Cardiac muscle cell (in vitro differentiated cells and primary cell): ENCODE results near the gene SDK2. TPM values are rescaled to one million over a fixed set of nuclear protein-coding genes. Genes with fewer than 3 reads are reported as not detected.

ENCODE experiments used
- DNase-seq, 2 donors: peaks; one replicate each; pipeline versions ENCODE4 v3.0.0 to v3.0.0-alpha.2; 2010 to 2017; ENCODE audit warnings: low read depth in 1 of 2, low spot score in 1 of 2
- H3K27ac ChIP-seq: fragments of 200-600 bp; sonication (generic); 2 replicates; pipeline ENCODE4 v1.5.1; 2016
- H3K27me3 ChIP-seq: fragments of 200-600 bp; sonication (generic); 2 replicates; pipeline ENCODE4 v1.6.0; 2016; ENCODE audit warnings: control low read depth
- H3K36me3 ChIP-seq: fragments of 200-600 bp; sonication (generic); 2 replicates; pipeline ENCODE4 v1.5.1; 2016; ENCODE audit warnings: control low read depth
- H3K4me1 ChIP-seq: fragments of 200-600 bp; sonication (generic); 2 replicates; pipeline ENCODE4 v1.8.1; 2017; ENCODE audit warnings: low read depth, mild to moderate bottlenecking, mixed run types
- H3K4me3 ChIP-seq: fragments of 200-600 bp; sonication (generic); 2 replicates; pipeline ENCODE4 v1.5.1; 2016; ENCODE audit warnings: mild to moderate bottlenecking
- H3K9me3 ChIP-seq: fragments of 200-600 bp; sonication (generic); 2 replicates; pipeline ENCODE4 v1.5.1; 2017; ENCODE audit warnings: low read depth, mild to moderate bottlenecking, control low read depth
- CTCF ChIP-seq: IDR thresholded peaks from 2 replicates; pipeline ENCODE4 v1.5.1; 2012; ENCODE audit warnings: low read depth, mild to moderate bottlenecking, low read length
- polyA plus RNA-seq: library from polyadenylated mRNA; unstranded; fragments of >200 nt; fragmentation: Nextera tagmentation; extraction: Ambion mirVana; gene quantifications from 2 replicates; pipeline ENCODE4 v1.2.1, GENCODE V29; 2016
- total RNA-seq: library from RNA; depleted of rRNA; stranded (reverse); fragments of >200 nt; gene quantifications from 2 replicates; pipeline ENCODE4 v1.2.3, GENCODE V29; 2016

SDK2 gene
- total and polyA plus RNA-seq, 2 experiments from 2014 or later, result 11.8 to 46.8 TPM

- no peak overlapping the region for H3K4me3 ChIP-seq
- DNase-seq, result no peak
- H3K36me3 ChIP-seq, result no peaks in the 10 kb centered on the region
- H3K27ac ChIP-seq, result no peak overlapping the region
- no peaks in the 10 kb centered on the region for H3K9me3 ChIP-seq
- no peak for TF ChIP-seq CTCF
- peaks cover 12% of the 10 kb centered on the region for H3K4me1 ChIP-seq
- H3K27me3 ChIP-seq, result no peaks in the 10 kb centered on the region
Measured at GRCh38 chr17:73498886-73499554, 145.2 kb downstream of the SDK2 start.

- H3K27ac ChIP-seq, result no peak overlapping the region
- no peaks in the 10 kb centered on the region for H3K36me3 ChIP-seq
- H3K9me3 ChIP-seq, result no peaks in the 10 kb centered on the region
- H3K4me3 ChIP-seq, result no peak overlapping the region
- no peaks in the 10 kb centered on the region for H3K27me3 ChIP-seq
- no peak for TF ChIP-seq CTCF
- no peak for DNase-seq
- peaks cover 13% of the 10 kb centered on the region for H3K4me1 ChIP-seq
Measured at GRCh38 chr17:73498176-73498575, 146.1 kb downstream of the SDK2 start.

- peaks cover 18% of the 10 kb centered on the region for H3K4me1 ChIP-seq
- H3K27ac ChIP-seq, result no peak overlapping the region
- H3K36me3 ChIP-seq, result no peaks in the 10 kb centered on the region
- no peak for DNase-seq
- H3K9me3 ChIP-seq, result no peaks in the 10 kb centered on the region
- no peak for TF ChIP-seq CTCF
- H3K27me3 ChIP-seq, result no peaks in the 10 kb centered on the region
- H3K4me3 ChIP-seq, result no peak overlapping the region
Measured at GRCh38 chr17:73497721-73498120, 146.5 kb downstream of the SDK2 start.

- Histone ChIP-seq H3K4me3 (no peak overlapping the region), H3K9me3 (no peaks in the 10 kb centered on the region), H3K27ac (no peak overlapping the region), H3K27me3 (no peaks in the 10 kb centered on the region), H3K36me3 (no peaks in the 10 kb centered on the region), H3K4me1 (peaks cover 23% of the 10 kb centered on the region)
- DNase-seq, result no peak
- no peak for TF ChIP-seq CTCF
Measured at GRCh38 chr17:73496232-73496631, 148.0 kb downstream of the SDK2 start.

GRCh38 chr17:73495641-73496040 lies 148.6 kb downstream of the SDK2 start:
- TF ChIP-seq CTCF, result no peak
- Histone ChIP-seq H3K4me1 (peaks cover 23% of the 10 kb centered on the region), H3K27me3 (no peaks in the 10 kb centered on the region), H3K9me3 (no peaks in the 10 kb centered on the region), H3K27ac (no peak overlapping the region), H3K36me3 (no peaks in the 10 kb centered on the region), H3K4me3 (no peak overlapping the region)
- DNase-seq, result no peak

GRCh38 chr17:73494950-73495349 lies 149.3 kb downstream of the SDK2 start:
- no peaks in the 10 kb centered on the region for H3K27me3 ChIP-seq
- no peak overlapping the region for H3K27ac ChIP-seq
- no peak for DNase-seq
- H3K4me3 ChIP-seq, result no peak overlapping the region
- H3K36me3 ChIP-seq, result no peaks in the 10 kb centered on the region
- H3K9me3 ChIP-seq, result no peaks in the 10 kb centered on the region
- peaks cover 23% of the 10 kb centered on the region for H3K4me1 ChIP-seq
- TF ChIP-seq CTCF, result no peak
